Hematopoietic multipotent progenitor cell treated with erythropoietin and hydrocortisone succinate and interleukin-3 and kit ligand, for 15 days (in vitro differentiated cells): ENCODE data around the gene SRP9.
A peak's percentile ranks its signal among the peaks of the same experiment; 100 is the strongest.

ENCODE experiments used
- DNase-seq: peaks from one replicate; pipeline ENCODE4 v3.0.0-alpha.2; 2015; ENCODE audit warnings: low spot score

The SRP9 gene, protein sequence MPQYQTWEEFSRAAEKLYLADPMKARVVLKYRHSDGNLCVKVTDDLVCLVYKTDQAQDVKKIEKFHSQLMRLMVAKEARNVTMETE

GRCh38 chr1:225777583-225778336 is at the start of gene SRP9:
SRP9 (plus strand) TSS chr1:225777826; CDS start chr1:225777941, 115 bp downstream.
- peak; percentile 99 for DNase-seq

DNA sequence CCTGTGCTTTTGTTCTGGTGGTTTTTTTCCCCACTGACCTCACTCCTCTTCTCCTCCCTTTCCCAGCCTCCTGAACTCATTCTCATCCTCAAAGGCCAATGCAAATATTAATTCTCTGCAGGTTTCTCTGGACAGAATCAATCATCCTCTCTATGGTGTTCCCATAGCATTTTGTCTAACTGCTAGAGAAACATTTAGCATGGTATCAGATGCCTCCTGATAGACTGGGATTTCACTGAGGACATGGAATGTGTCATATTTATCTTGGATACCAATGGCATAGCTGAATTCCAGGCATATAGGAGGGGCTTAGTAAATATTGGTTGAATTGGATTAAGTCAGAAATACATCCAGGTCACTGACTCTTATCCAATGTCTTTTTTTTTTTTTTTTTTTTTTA is 46.1 kb upstream of the SRP9 start:
- DNase-seq = no peak

DNA sequence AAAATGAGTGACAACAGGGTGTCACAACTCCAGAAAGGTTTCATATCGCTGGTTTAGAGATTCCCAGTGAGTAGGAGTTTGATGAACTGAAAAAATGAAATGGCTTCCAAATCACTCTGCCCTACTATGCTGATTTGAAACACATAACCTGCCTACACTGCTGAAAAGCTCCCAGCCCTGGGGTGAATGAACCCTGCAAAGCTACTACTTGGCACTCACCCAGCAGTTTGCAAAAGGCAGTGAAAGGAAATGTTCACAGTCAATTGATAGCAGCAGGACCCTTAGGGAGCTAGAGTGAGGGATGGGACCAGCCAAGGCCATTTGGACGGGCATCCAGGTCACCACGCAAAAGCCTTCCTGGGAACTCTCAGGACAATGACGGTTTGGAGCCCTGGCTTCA is 44.4 kb upstream of the SRP9 start:
- no peak for DNase-seq

DNA sequence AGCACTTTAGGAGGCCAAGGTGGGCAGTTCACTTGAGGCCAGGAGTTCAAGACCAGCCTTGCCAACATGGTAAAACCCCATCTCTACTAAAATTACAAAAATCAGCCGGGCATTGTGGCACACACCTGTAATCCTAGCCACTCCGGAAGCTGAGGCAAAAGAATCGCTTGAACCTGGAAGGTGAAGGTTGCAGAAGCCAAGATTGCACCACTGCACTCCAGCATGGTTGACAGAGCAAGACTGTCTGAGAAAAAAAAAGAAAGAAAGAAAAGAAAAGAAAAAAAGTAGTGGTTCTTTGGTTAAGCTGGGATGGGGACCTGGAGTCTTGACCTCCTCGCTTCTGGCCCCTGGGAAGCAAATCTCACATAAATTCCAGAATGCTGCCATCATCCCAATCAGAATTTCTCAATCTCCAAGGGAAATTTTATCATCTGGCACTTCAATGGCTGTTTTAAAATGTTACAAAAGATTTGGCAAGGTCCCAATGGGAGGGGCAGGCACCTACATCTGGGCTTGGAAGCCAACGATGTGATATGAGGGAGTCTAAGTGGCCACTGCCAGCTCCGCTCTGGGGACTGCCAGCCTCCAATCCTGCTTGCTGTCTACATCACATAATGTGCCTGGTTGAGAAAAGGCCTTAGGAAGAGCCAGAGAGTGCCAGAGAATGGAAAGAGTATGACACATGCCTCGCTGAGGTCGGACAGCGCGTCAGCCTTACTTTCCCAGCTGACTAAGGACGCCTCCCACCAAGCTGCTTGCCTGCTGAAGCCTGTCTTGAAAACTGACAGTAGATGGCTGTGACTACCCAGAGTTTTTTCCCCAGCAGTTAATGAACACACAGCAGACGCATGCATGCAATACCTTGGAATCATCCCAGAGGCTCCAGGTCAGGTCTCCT is 42.1 kb upstream of the SRP9 start:
- no peak for DNase-seq

DNA sequence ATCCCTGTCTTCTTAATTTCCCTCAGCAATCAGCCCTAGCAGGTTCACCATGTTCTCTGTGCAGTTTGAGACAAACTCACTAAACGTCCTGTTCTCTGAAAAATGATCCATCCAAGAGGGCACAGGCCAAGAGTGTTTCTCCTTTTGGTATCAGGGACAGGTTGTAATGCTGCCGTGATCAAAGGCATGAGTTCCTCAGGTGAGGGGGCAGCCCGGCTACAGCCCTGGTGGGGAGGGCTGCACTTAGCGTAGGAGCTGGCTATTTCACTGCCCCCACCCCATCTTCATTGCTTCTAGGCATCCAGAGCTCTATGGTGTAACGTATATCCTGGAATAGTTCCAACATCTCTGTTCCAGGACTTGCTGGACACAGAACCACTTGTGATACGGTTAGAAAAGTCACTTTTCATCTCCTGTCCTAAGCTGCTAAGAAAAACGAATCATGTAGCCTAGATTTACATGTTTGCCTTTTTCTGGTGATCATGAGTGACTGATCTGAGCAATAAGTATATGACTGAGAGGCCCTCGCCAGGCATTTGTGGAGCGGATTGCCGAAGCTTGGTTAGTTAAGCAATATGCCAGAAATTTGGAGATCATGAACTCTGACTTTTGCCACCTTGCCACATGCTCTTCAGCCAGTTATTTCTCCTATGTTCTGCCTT is 41.1 kb upstream of the SRP9 start:
- DNase-seq = no peak

DNA sequence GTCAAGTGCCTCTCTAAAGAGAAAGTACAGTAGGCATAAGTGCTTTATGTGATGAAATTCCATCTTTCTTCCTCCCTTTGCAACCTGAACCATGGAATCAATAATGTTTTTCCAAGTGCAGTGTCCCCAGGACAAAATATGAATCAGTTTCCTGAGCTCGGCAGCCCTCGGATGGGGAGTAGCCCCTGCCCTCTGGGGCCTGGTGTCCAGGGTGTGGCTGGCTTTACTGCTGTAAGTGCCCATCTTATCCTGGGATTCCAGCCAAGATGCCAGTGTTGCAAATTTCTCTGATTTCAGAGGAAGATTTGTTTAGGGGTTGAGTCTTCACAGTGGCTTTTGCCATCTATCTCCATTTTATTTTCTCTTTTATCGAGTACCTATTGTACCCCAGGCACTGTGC is 40.5 kb upstream of the SRP9 start:
- no peak for DNase-seq

- no peak for DNase-seq
Observed at GRCh38 chr1:225737866-225738265, 39.8 kb upstream of the SRP9 start.

GRCh38 chr1:225738763-225739162 is 38.9 kb upstream of the SRP9 start:
- no peak for DNase-seq

DNA sequence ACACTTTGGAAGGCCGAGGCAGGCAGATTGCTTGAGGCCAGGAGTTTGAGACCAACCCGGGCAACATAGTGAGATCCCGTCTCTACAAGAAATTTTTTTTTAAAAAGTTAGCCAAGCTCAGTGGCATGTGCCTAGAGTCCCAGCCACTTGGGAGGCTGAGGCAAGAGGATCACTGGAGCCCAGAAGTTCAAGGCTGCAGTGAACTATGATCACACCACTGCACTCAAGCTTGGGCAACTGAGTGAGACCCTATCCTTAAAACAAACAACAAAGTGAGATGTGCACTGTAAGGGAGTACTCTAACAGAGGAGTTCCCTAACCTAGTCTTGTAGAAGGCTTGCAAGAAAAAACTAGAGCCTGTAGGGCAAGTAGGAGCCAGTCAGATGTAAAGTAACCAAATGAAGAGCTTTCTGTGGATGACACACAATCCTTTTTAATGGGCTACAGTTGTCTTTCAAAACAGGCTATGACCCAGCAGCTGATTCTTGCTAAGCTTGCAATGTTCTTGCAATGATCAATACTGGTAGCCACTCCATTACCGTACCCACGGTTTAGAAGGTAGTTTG is 38.0 kb upstream of the SRP9 start:
- DNase-seq = no peak

DNA sequence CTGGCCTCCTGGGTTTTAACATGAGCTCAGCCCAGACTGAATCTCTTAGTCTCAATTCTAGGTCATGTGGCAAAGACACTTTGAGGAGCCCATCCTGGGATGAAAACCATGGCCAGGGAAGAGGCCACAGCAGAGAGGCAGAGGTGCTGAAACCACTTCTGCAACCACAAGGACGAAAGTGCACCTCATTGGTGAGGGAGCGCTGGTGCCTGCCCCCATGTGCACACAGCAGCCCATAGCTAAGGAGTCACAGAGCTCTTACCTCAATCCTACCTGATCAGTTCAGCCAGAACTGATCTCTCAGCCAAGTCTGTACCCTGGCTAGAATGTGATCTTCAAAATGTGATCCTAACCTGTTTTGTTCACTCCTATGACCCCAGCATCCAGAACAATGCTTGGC is 32.9 kb upstream of the SRP9 start:
- no peak for DNase-seq

DNA sequence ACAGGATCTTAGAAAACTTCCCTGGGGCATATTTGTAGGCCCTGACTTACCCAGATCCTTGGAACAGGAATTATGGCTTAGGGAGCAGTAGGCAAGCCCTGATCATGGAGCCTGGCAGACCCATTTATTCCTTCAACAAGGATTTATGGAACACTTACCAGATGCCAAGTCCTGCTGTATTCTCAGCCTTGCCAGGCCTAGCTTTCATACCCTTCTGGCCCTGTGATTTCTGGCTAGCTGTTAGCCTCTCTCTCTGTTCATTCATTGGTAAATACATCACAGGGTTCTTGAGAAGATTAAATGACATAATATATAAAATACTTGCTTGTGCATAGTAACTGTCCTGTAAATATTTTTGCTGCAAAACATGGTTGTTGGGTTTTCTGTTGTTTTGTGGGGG is 32.4 kb upstream of the SRP9 start:
- DNase-seq = no peak

- no peak for DNase-seq
Observed at GRCh38 chr1:225746361-225747179, 31.1 kb upstream of the SRP9 start.

DNA sequence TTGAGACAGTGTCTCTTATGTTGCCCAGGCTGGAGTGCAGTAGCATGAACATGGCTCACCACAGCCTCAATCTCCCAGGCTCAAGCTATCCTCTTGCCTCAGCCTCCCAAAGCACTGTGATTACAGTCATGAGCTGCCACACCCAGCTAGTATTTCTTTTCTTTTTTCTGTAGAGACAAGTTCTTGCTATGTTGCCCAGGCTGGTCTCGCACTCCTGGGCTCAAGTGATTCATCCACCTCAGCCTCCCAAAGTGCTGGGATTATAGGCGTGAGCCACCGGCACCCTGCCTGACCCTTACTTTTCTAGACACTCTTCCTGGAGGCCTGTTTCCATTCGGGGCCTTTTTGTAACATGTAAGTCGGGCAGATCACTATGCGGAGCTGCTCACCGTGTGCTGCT is 30.1 kb upstream of the SRP9 start:
- no peak for DNase-seq

GRCh38 chr1:225748529-225748928 is 29.1 kb upstream of the SRP9 start:
- DNase-seq = no peak

- no peak for DNase-seq
Observed at GRCh38 chr1:225749706-225750105, 27.9 kb upstream of the SRP9 start.

DNA sequence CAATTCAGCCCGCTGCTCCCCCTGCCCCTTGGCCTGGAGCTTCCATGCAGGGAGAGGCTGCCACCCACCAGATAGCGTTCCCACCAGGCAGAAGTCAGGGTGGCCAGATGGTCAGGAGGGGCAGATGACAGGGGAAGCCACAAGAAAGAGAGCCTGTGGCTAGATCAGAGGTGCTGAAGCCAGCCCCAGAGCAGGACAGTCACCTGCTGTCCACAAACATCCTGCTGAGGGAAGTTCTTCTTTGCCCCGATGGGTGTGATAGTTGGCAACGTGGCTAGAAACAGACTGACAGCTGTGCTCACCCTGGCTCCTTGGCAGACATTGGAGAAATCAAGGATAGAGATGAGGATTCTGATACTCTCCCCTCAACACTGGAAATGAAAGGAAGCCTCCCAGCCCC is 27.2 kb upstream of the SRP9 start:
- no peak for DNase-seq

- no peak for DNase-seq
Observed at GRCh38 chr1:225750875-225751824, 26.5 kb upstream of the SRP9 start.

DNA sequence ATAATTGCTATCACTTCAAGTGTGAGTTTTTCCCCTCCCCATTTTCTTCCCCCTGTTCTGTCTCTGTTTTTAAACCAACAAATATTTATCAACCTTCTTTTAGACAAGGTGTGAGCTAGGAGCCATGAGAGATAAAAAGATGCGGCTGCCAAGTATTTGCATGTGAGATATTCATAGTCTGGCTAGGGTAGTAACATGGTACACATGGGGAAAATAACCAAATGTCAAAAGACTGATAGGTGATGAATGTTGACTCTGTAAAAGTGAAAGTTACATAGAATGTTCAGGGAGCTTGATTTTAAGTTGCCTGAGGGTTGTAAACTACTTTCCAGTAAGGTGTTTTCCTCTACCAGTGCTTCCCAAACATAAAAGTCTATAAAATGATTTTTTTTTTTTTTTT is 25.4 kb upstream of the SRP9 start:
- DNase-seq = no peak

DNA sequence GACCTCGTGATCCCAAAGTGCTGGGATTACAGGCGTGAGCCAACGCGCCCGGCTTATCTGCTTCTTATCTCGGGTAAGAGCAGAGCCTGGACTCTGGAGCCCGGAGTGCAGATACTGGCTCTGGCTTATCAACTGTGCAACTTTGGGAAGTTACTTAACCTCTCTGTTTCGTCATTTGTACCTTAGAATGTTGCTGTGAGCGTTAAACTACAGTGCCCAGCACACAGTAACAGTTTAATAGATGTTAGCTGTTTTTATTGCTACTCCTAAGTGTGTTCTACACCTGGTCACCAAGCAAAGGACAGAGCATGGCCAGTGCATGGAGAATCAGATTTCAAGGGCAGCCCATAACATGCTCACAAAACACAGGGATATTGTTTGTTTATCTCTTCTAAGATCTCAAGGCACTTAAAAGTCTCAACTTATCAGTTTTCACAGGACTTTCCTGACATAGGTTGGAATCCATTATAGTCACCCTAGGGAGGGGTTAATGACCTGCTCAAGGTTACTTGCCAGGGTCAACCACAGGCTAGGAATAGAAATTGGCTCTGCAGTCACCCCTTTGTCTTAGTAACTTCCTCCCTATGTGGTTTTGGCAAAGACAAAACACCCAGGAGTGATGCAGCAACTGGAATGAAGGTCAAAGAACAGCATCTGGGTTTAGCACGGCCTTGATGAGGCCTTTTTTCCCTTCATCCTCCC is 22.5 kb upstream of the SRP9 start:
- no peak for DNase-seq
